Muscle of leg (tissue), 11 donors: ENCODE measurements around the gene DRC3. TPM values are rescaled to one million over a fixed set of nuclear protein-coding genes. Genes with fewer than 3 reads are reported as not detected.
"Not testable (repeated sequence)": the region's sequence is repeated elsewhere in the genome, so short reads cannot be mapped to it uniquely, and the experiment has no call there.

ENCODE experiments used
- DNase-seq: peaks from one replicate; pipeline ENCODE4 v3.0.0; 2013
- H3K27ac ChIP-seq: one replicate; pipeline ENCODE4 v1.5.1; 2013; ENCODE audit warnings: mild to moderate bottlenecking, low read length, control low read depth
- H3K27me3 ChIP-seq: one replicate; pipeline ENCODE4 v1.6.1; 2013; ENCODE audit warnings: low read length; ENCODE audit not compliant: control insufficient read depth, insufficient read depth
- H3K36me3 ChIP-seq: one replicate; pipeline ENCODE4 v1.6.1; 2013; ENCODE audit warnings: low read length; ENCODE audit not compliant: control insufficient read depth, insufficient read depth
- H3K4me1 ChIP-seq: one replicate; pipeline ENCODE4 v1.6.1; 2013; ENCODE audit warnings: low read length; ENCODE audit not compliant: control insufficient read depth, insufficient read depth
- H3K4me3 ChIP-seq: one replicate; pipeline ENCODE4 v1.5.1; 2013; ENCODE audit warnings: low read length, control low read depth
- H3K9me3 ChIP-seq: replicated peaks from 2 replicates; pipeline ENCODE4 v1.6.1; 2013; ENCODE audit warnings: low read depth, low read length; ENCODE audit not compliant: control insufficient read depth
- WGBS: methylation state at CpG from one replicate; pipeline ENCODE4 v1.1.5; 2013; ENCODE audit warnings: missing lambda C conversion rate; ENCODE audit not compliant: insufficient coverage; 5-methylcytosine and 5-hydroxymethylcytosine counted together
- polyA plus RNA-seq, 8 donors: library from polyadenylated mRNA; unstranded; fragments of 120-200 nt; gene quantifications; one replicate each; pipeline versions ENCODE4 v1.2.1 to v1.2.3, GENCODE V29; 2013; ENCODE audit warnings: inconsistent platforms in 1 of 8, low replicate concordance in 1 of 8; ENCODE audit not compliant: insufficient read length in 8 of 8, insufficient read depth in 1 of 8
- total RNA-seq: library from RNA; stranded (reverse); fragments of 120-200 nt; gene quantifications from one replicate; pipeline ENCODE4 v1.2.4, GENCODE V29; 2013

DRC3 gene
- total and polyA plus RNA-seq, 9 donors, result 1.6 to 6.9 (median 4.8) TPM

GRCh38 chr17:17933775-17934174, 38.9 kb upstream of the DRC3 start:
- no peaks in the 10 kb centered on the region for H3K9me3 ChIP-seq
- no peak for DNase-seq
- no peak overlapping the region for H3K4me3 ChIP-seq
- H3K36me3 ChIP-seq, result no peaks in the 10 kb centered on the region
- H3K4me1 ChIP-seq, result peaks cover 10% of the 10 kb centered on the region
- no peaks in the 10 kb centered on the region for H3K27me3 ChIP-seq
- H3K27ac ChIP-seq, result no peak overlapping the region

- no peak overlapping the region for H3K27ac ChIP-seq
- DNase-seq, result no peak
- H3K36me3 ChIP-seq, result no peaks in the 10 kb centered on the region
- no peaks in the 10 kb centered on the region for H3K9me3 ChIP-seq
- WGBS, result no CpG with 5 or more reads among the region's 2 CpGs
- peaks cover 10% of the 10 kb centered on the region for H3K4me1 ChIP-seq
- H3K27me3 ChIP-seq, result no peaks in the 10 kb centered on the region
- no peak overlapping the region for H3K4me3 ChIP-seq
Measured at GRCh38 chr17:17934214-17934613, 38.4 kb upstream of the DRC3 start.

GRCh38 chr17:17934806-17935205, 37.9 kb upstream of the DRC3 start:
- 79% methylated on average over 2 of the region's 3 CpGs for WGBS
- H3K27me3 ChIP-seq, result no peaks in the 10 kb centered on the region
- H3K4me3 ChIP-seq, result no peak overlapping the region
- H3K36me3 ChIP-seq, result no peaks in the 10 kb centered on the region
- H3K9me3 ChIP-seq, result no peaks in the 10 kb centered on the region
- H3K27ac ChIP-seq, result no peak overlapping the region
- H3K4me1 ChIP-seq, result peaks cover 10% of the 10 kb centered on the region
- DNase-seq, result no peak

- Histone ChIP-seq H3K4me3 (no peak overlapping the region), H3K27ac (no peak overlapping the region), H3K27me3 (no peaks in the 10 kb centered on the region), H3K4me1 (peaks cover 15% of the 10 kb centered on the region), H3K36me3 (no peaks in the 10 kb centered on the region), H3K9me3 (no peaks in the 10 kb centered on the region)
- WGBS, result 76% methylated on average over 4 of the region's 6 CpGs
- no peak for DNase-seq
Measured at GRCh38 chr17:17935321-17936271, 37.1 kb upstream of the DRC3 start.

GRCh38 chr17:17937201-17937853, 35.3 kb upstream of the DRC3 start:
- no peak overlapping the region for H3K4me3 ChIP-seq
- H3K36me3 ChIP-seq, result no peaks in the 10 kb centered on the region
- no peak for DNase-seq
- H3K27ac ChIP-seq, result no peak overlapping the region
- peaks cover 26% of the 10 kb centered on the region for H3K4me1 ChIP-seq
- WGBS, result 80% methylated on average over 1 of the region's 4 CpGs
- H3K27me3 ChIP-seq, result no peaks in the 10 kb centered on the region
- no peaks in the 10 kb centered on the region for H3K9me3 ChIP-seq

- WGBS, result 67% methylated on average over 3 of the region's 5 CpGs
- Histone ChIP-seq H3K27me3 (no peaks in the 10 kb centered on the region), H3K4me3 (no peak overlapping the region), H3K27ac (no peak overlapping the region), H3K9me3 (no peaks in the 10 kb centered on the region), H3K4me1 (peaks cover 26% of the 10 kb centered on the region), H3K36me3 (no peaks in the 10 kb centered on the region)
- no peak for DNase-seq
Measured at GRCh38 chr17:17937958-17938357, 34.7 kb upstream of the DRC3 start.

GRCh38 chr17:17938388-17939107, 34.1 kb upstream of the DRC3 start:
- Histone ChIP-seq H3K27me3 (no peaks in the 10 kb centered on the region), H3K9me3 (no peaks in the 10 kb centered on the region), H3K36me3 (no peaks in the 10 kb centered on the region), H3K27ac (no peak overlapping the region), H3K4me3 (no peak overlapping the region), H3K4me1 (peaks cover 32% of the 10 kb centered on the region)
- WGBS, result no CpG with 5 or more reads among the region's 8 CpGs
- DNase-seq, result no peak

- not testable (repeated sequence) for H3K9me3 ChIP-seq, H3K27me3 ChIP-seq, DNase-seq, H3K27ac ChIP-seq, H3K4me3 ChIP-seq, H3K36me3 ChIP-seq
- H3K4me1 ChIP-seq, result peaks cover 45% of the 10 kb centered on the region
- WGBS, result 93% methylated on average over 3 of the region's 7 CpGs
Measured at GRCh38 chr17:17939941-17940340, 32.7 kb upstream of the DRC3 start.

- Histone ChIP-seq H3K4me3 (no peak overlapping the region), H3K4me1 (peaks cover 45% of the 10 kb centered on the region), H3K9me3 (no peaks in the 10 kb centered on the region), H3K27me3 (no peaks in the 10 kb centered on the region), H3K27ac (no peak overlapping the region), H3K36me3 (no peaks in the 10 kb centered on the region)
- peak; percentile 37 for DNase-seq
- WGBS, result no CpG with 5 or more reads among the region's 3 CpGs
Measured at GRCh38 chr17:17940441-17940911, 32.2 kb upstream of the DRC3 start.

GRCh38 chr17:17941015-17941414, 31.6 kb upstream of the DRC3 start:
- Histone ChIP-seq H3K4me3 (no peak overlapping the region), H3K27ac (no peak overlapping the region), H3K4me1 (peaks cover 45% of the 10 kb centered on the region), H3K27me3 (no peaks in the 10 kb centered on the region), H3K9me3 (no peaks in the 10 kb centered on the region), H3K36me3 (no peaks in the 10 kb centered on the region)
- no peak for DNase-seq
- WGBS, result 53% methylated on average over 3 of the region's 5 CpGs
